Transverse colon (tissue), 3 donors: ENCODE results near the gene HABP2.

Source experiments
- CTCF ChIP-seq, 5 experiments: fragments of 200-600 bp in 3 of 5; fragments of 450-650 bp in 2 of 5; sonication (generic) in 3 of 5; IDR thresholded peaks; 1 replicate in 2 of 5; 2 replicates in 3 of 5; pipeline ENCODE4 v1.5.1; 2016 to 2017; ENCODE audit warnings: antibody characterized with exemption in 5 of 5, inconsistent platforms in 3 of 5, mild to moderate bottlenecking in 2 of 5, moderate library complexity in 1 of 5
- EP300 ChIP-seq: sonication (generic); formaldehyde crosslinking; IDR thresholded peaks from one replicate; pipeline ENCODE4 v1.6.1; 2017; ENCODE audit warnings: antibody characterized with exemption, low read depth
- POLR2A ChIP-seq: fragments of 450-650 bp; IDR thresholded peaks from one replicate; pipeline ENCODE4 v1.6.1; 2016; ENCODE audit warnings: antibody characterized with exemption, mild to moderate bottlenecking, moderate library complexity

DNA sequence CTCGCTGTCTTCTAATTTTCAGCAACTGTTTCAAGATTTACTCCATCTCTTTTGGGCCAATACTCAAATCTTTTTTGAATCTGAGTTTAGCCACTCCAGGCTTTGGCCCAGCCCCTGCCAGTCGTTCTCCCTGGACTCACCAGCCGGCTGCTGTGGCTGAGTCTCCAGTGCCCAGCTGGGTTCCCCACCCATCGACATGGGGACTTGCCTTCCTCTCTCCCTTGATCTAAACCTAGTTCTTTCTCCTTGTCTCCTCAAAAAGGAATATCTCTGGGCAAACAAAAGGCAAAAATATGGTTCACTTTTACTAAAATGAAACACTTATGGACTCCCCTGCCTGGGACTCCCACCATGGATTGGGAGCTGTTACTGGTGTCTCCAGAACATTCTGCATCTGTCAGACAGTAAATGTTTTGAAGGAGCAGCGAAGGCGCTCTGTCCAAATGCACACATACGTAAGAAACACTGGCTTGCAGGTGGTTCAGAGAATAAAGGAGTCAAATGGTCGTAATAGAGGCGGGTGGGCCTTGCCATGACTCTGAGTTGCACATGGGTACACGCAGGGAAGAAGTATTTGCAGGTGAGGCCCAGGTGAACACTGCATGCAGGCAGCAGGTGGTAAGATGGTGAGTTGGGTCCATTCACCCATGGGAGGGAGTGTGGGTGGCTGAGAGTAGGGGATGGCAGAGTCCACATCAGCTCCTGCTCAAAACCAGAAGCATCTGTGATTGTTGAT lies 35.5 kb upstream of the HABP2 start:
- TF ChIP-seq CTCF (IDR thresholded peaks at IDR 0.05) (no peak), EP300 (no peak), POLR2A (no peak)
